ENCODE measurements around the gene MRPL40.
"Not testable (repeated sequence)": the region's sequence is repeated elsewhere in the genome, so short reads cannot be mapped to it uniquely, and the experiment has no call there.

Gene MRPL40

DNA sequence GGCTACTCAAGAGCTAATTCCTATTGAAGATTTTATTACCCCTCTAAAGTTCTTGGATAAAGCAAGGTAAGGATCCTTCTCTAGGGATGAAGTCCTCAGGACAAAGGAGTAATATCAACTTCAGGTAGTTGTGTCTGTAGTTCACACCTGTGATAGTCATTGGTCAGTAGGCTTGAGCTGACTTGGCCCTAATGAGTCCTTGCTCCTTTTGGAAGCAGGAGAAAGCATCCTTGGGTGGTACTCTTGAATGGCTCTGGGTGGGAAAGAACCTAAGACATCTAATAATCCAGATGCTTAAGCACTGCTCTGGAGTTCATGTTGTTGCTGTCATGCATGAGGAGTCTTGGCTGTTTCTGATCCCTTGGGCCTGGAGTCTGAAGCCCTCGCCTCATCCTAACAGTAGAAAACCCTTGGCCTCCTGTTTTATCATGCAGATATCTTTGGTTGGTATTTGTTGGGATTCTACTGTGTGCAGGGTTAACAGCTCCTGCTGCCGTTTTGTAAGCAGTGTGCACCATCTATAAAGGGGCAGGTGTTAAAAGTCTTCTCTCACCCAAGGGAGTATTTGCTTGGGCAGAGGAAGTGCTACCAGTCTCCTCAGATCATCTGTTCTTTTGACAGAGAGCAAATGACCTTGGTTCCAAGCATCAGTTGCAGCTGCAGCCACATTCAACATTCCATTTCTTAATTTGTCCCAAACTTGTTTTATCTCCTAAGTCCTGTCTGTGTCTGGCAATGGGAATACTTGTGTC lies 2.7 kb downstream of the MRPL40 start:
- DNase-seq (ENCODE audit: low read depth in 1 of 2, low spot score in 1 of 2) = no peak
- no peak for TF ChIP-seq JUND (IDR thresholded peaks at IDR 0.05; ENCODE audit: low read depth)
- in situ Hi-C loops (cut with HindIII; ENCODE audit: low pct_unique_long_range_greater_than_20kb, low sequenced_read_pairs) = no loop called here

GRCh38 chr22:19436444-19437161 lies 4.3 kb downstream of the MRPL40 start:
- in situ Hi-C loops (cut with HindIII; ENCODE audit: low pct_unique_long_range_greater_than_20kb, low sequenced_read_pairs); DNase-seq (ENCODE audit: low read depth in 1 of 2, low spot score in 1 of 2): not testable (repeated sequence)

DNA sequence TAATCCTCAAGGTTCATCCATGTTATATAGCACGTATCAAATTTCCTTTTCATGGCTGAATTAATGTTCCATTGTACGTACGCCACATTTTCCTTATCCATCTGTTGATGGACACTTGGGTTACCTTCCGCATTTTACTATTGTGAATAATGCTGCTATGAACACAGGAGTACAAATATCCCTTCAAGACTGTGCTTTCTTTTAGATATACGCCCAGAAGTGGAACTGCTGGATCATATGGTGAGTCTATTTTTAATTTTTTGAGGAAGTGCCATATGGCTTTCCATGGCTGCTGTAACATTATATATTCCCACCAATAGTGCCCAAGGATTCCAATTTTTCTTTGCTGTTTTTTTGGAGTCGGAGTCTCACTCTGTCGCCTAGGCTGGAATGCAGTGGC lies 6.0 kb downstream of the MRPL40 start:
- DNase-seq (ENCODE audit: low read depth in 1 of 2, low spot score in 1 of 2) = no peak
- in situ Hi-C loops (cut with HindIII; ENCODE audit: low pct_unique_long_range_greater_than_20kb, low sequenced_read_pairs) = no loop called here
- no peak for TF ChIP-seq JUND (IDR thresholded peaks at IDR 0.05; ENCODE audit: low read depth)

DNA sequence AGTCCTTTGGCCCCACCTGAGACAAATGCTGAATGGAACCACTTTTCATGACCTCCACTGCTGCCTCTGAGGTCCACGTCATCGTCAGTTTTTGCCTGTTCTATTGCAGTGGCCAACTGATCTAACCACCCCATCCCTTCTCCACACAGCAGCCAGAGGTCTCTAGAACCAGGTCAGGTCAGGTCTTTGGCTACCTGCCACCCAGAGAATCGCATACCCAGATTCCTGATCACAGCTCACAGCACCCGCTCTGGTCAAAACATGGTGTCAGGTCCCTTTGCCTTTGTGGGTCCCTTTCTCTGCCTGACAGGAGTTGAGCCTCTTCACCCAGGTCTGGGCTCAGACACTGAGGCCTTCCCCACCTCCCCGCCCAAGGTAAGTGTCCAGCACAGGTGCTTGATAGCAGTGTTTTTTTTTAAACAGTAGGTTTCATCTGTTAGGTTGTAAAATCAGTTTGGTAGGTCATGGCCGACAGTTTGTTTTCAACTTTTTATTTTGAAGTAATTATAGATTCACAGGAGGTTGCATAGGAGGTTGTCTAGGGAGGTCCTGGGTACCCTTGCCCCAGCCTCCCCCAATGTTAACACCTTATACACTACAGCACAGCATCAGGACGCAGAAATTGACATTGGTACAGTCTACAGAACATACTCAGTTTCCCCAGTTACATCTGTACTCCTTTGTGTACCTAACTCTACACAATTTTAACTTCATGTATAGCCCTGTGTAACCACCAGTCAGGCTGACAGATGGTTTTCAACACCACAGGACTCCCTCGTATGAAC lies 8.3 kb downstream of the MRPL40 start:
- TF ChIP-seq JUND (IDR thresholded peaks at IDR 0.05; ENCODE audit: low read depth) = no peak
- in situ Hi-C loops (cut with HindIII; ENCODE audit: low pct_unique_long_range_greater_than_20kb, low sequenced_read_pairs) = no loop called here
- DNase-seq (ENCODE audit: low read depth in 1 of 2, low spot score in 1 of 2) = no peak

DNA sequence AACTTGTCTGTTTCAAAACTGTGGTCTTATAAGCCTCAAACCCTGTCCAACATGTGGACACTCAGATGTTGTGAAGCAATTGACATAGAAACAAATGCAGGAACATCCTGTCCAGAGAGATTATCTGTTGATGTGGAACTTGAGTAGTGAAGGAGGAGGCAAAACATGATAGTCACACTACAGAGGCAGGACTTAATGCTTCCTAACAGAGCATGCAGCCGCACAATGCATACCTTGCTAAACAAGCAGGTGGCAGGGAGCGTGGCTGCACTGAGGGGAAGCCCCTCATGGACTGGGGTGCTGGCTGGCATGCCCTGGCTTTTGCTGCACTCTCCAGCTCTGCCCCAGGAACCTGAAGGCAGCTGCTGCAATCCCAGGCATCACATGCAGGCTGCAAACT lies 9.8 kb downstream of the MRPL40 start:
- in situ Hi-C loops (cut with HindIII; ENCODE audit: low pct_unique_long_range_greater_than_20kb, low sequenced_read_pairs) = no loop called here
- no peak for DNase-seq (ENCODE audit: low read depth in 1 of 2, low spot score in 1 of 2)
- no peak for TF ChIP-seq JUND (IDR thresholded peaks at IDR 0.05; ENCODE audit: low read depth)

DNA sequence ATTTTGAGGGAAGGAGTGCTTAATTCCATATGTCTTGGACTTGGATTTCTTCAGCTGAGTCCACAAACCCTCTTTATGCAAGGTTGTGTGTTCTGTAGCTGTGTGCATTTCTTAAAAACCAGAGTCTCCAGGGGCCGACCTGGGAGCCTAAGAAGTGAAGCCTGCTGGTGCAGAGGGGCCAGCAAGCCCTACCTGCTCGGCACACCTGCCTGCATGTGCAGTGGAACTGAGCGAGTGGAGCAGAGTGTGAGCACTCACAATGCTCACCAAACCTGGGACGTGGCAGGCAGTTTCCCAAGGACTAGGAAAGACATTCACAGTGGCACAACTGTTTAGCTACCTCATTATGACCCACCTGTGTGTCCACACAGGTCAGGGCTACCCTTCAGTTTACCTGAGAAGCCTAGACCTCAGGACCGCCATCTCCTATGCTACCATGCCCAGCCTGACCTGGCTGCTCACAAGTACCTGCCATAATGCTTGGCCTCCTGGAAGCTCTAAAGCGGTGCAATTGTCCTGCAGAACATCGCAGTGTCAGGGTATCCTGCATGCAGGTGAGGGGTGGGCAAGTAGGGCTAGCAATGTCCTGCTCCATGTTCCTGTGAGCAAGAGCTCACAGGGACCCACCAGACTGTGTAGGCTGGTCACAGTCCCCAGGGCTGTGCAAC lies 11.3 kb downstream of the MRPL40 start:
- DNase-seq (ENCODE audit: low read depth in 1 of 2, low spot score in 1 of 2) = no peak
- in situ Hi-C loops (cut with HindIII; ENCODE audit: low pct_unique_long_range_greater_than_20kb, low sequenced_read_pairs) = no loop called here
- TF ChIP-seq JUND (IDR thresholded peaks at IDR 0.05; ENCODE audit: low read depth) = no peak

GRCh38 chr22:19445279-19445982 lies 13.1 kb downstream of the MRPL40 start:
- in situ Hi-C loops (cut with HindIII; ENCODE audit: low pct_unique_long_range_greater_than_20kb, low sequenced_read_pairs); DNase-seq (ENCODE audit: low read depth in 1 of 2, low spot score in 1 of 2): not testable (repeated sequence)

GRCh38 chr22:19446603-19447329 lies 14.4 kb downstream of the MRPL40 start:
- no peak for TF ChIP-seq JUND (IDR thresholded peaks at IDR 0.05; ENCODE audit: low read depth)
- in situ Hi-C loops (cut with HindIII; ENCODE audit: low pct_unique_long_range_greater_than_20kb, low sequenced_read_pairs) = no loop called here
- DNase-seq (ENCODE audit: low read depth in 1 of 2, low spot score in 1 of 2) = peak in 1 of 2 experiments; percentile 8

- TF ChIP-seq JUND (IDR thresholded peaks at IDR 0.05; ENCODE audit: low read depth) = no peak
- DNase-seq (ENCODE audit: low read depth in 1 of 2, low spot score in 1 of 2) = peak; percentile 94 to 97
- in situ Hi-C loops (cut with HindIII; ENCODE audit: low pct_unique_long_range_greater_than_20kb, low sequenced_read_pairs) = no loop called here
Measured at GRCh38 chr22:19447330-19448075, 15.2 kb downstream of the MRPL40 start, which contains the start of gene C22orf39. Gene C22orf39 (minus strand): TSS chr22:19447711. CDS start chr22:19447688, 23 bp downstream.

DNA sequence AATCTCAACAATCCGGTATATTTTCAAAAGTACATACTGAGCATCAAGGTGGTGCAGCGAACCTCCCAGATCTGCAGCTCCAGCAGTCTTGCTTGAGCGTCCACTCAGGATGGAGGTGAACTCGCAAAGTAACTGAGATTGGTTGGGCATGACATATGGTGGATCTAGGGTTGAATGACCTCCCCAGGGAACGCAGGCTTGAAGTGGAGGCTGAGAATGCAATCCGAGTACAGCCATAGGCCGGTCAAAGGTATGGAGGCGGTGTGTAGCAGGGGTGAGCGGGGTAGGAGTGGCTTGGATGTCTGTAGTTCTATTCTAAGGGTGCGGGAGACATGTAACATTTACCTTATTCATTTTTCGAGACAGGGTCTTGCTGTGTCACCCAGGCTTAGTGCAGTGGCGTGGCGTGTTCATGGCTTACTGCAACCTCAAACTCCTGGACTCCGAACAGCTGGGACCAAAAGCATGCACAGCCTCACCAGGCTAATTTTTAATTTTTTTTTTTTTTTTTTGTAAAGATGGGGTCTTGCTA lies 15.8 kb downstream of the MRPL40 start:
- TF ChIP-seq JUND (IDR thresholded peaks at IDR 0.05; ENCODE audit: low read depth) = no peak
- in situ Hi-C loops (cut with HindIII; ENCODE audit: low pct_unique_long_range_greater_than_20kb, low sequenced_read_pairs) = no loop called here
- DNase-seq (ENCODE audit: low read depth in 1 of 2, low spot score in 1 of 2) = peak; percentile 22 to 38

All from T47D (cell line).